AG04450 (cell line): Measurements from ENCODE around the gene GPR150. TPM values are rescaled to one million over a fixed set of nuclear protein-coding genes. Genes with fewer than 3 reads are reported as not detected.

Experiments used
- CTCF ChIA-PET: fragments of 300-600, 350-600 bp; formaldehyde crosslinking; extraction: SDS; loops from one replicate; lab custom pipeline; 2022; ENCODE audit warnings: antibody characterized with exemption, inconsistent platforms; lab: Charles Lee
- POLR2A ChIA-PET: fragments of 350-600 bp; formaldehyde crosslinking; extraction: SDS; loops from one replicate; lab custom pipeline; 2021; ENCODE audit warnings: antibody characterized with exemption, inconsistent platforms; lab: Yijun Ruan, JAX
- DNase-seq: peaks from one replicate; pipeline ENCODE4 v3.0.0-alpha.2; 2011; ENCODE audit warnings: low read depth, low spot score
- H3K27ac ChIP-seq: one replicate; pipeline ENCODE4 v1.5.1; 2012; ENCODE audit warnings: low read depth, low read length, control low read depth
- H3K27me3 ChIP-seq: one replicate; pipeline ENCODE4 v1.6.0; 2012; ENCODE audit warnings: low read length; ENCODE audit not compliant: control insufficient read depth, insufficient read depth
- H3K4me3 ChIP-seq: 2 replicates; pipeline ENCODE4 v1.5.1; 2011; ENCODE audit warnings: mild to moderate bottlenecking, low read depth, low read length, control low read depth
- H3K9me3 ChIP-seq: 2 replicates; pipeline ENCODE4 v1.5.1; 2012; ENCODE audit warnings: low read length; ENCODE audit not compliant: control insufficient read depth, insufficient read depth
- polyA plus RNA-seq: library from polyadenylated mRNA; depleted of rRNA; stranded (reverse); fragments of >200 nt; gene quantifications from 2 replicates; pipeline ENCODE4 v1.2.3, GENCODE V29; 2011
- TF ChIP-seq, protein P1 (sequence below): IDR thresholded peaks from 2 replicates; pipeline ENCODE4 v1.5.1; 2011; ENCODE audit warnings: low read depth, low read length, control low read depth, inconsistent platforms

GPR150 gene
- polyA plus RNA-seq, 1 experiment, result 0.17 TPM

DNA sequence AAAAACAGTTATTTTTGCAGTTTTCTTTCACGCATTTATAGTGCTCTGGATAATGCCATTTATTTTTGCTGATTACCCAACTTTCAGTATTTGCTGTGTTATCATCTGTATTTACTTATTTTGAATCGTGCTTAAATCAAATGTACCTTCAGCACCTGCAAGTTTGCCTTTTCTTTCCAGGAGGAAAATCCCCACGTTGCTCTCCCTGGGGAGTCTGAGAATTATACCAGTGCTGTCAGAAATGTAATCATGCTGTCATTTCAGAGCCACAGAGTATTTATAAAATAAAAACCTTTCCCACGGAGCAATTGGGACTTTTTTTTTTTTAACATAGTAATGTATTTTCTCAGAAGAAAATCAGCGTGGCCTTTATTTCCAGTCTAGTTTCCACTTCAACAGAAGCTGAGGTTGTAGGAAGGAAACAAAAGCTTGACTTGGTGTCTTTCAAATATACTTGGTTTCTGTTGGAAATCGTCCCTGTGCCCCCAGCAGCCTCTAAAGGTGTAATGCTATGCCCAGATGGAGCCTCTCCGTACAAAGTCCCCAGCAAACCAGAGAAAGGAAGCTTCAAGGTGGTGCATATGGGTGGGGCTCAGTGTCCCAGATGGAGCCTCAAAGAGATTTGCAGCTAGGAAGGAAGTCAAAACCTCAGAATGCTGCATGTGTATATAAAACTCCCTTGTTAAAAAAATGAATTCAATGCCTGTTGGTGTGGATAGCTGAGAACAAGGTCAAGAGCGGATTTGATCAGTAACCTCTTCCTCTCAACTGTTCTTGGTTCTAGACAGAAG, 2.1 kb downstream of the GPR150 start:
- CTCF ChIA-PET, result interaction anchor here (0.6 to 1.7 kb wide), 4 partner anchors 42 to 225 kb away, joined by 3 to 9 read pairs (median 5); no protein-coding TSS in a partner anchor
- Histone ChIP-seq H3K4me3 (no peak overlapping the region), H3K27ac (no peak overlapping the region), H3K27me3 (no peaks in the 10 kb centered on the region), H3K9me3 (no peaks in the 10 kb centered on the region)
- POLR2A ChIA-PET, result no interaction called here
- TF ChIP-seq, protein P1, sequence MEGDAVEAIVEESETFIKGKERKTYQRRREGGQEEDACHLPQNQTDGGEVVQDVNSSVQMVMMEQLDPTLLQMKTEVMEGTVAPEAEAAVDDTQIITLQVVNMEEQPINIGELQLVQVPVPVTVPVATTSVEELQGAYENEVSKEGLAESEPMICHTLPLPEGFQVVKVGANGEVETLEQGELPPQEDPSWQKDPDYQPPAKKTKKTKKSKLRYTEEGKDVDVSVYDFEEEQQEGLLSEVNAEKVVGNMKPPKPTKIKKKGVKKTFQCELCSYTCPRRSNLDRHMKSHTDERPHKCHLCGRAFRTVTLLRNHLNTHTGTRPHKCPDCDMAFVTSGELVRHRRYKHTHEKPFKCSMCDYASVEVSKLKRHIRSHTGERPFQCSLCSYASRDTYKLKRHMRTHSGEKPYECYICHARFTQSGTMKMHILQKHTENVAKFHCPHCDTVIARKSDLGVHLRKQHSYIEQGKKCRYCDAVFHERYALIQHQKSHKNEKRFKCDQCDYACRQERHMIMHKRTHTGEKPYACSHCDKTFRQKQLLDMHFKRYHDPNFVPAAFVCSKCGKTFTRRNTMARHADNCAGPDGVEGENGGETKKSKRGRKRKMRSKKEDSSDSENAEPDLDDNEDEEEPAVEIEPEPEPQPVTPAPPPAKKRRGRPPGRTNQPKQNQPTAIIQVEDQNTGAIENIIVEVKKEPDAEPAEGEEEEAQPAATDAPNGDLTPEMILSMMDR, result no peak
- no peak for DNase-seq

DNA sequence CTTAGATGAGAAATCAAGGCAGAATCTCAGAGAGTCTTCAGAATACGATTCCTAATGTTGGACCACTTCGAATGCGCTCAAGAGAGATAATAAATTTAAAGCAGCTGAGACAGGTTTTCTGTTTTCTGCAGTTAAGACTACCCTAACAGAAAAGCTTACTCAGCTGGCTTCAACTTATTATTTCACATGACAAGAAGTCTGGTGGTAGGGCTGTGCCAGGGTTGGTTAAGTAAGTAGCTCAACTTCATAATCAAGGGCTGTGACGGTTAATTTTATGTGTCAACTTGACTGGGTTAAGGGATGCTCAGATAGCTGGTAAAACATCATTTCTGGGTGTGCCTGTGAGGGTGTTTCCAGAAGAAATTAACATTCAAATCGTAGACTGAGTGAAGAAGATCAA, 3.8 kb downstream of the GPR150 start:
- TF ChIP-seq, protein P1, result no peak
- ChIA-PET POLR2A (interaction anchor here (1.2 kb wide), 1 partner anchor 8 kb away, joined by 3 read pairs; no protein-coding TSS in a partner anchor), CTCF (interaction anchor here (0.6 to 1.7 kb wide), 2 partner anchors 41 to 236 kb away, joined by 5 to 9 read pairs; no protein-coding TSS in a partner anchor)
- Histone ChIP-seq H3K27ac (no peak overlapping the region), H3K4me3 (no peak overlapping the region), H3K27me3 (no peaks in the 10 kb centered on the region), H3K9me3 (no peaks in the 10 kb centered on the region)
- DNase-seq, result no peak

DNA sequence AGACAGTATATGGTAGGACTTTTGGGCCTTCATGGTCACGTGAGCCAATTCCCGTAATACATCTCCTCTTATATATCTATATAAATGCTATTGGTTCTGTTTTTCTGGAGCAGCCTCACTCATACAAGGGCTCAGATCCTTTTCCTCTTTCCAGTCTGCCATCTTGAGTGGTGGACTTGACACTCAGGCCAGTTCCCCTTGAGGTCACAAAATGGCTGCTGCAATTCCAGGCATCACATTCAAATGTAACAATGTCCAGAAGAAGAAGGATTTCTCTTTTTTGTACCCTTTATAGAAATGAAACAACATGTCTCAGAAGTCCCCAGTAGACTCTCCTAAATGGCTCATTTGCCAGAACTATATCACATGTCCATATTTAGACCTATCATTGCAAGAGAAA, 4.5 kb downstream of the GPR150 start:
- H3K9me3 ChIP-seq, result no peaks in the 10 kb centered on the region
- DNase-seq, result no peak
- no peak overlapping the region for H3K4me3 ChIP-seq
- CTCF ChIA-PET, result no interaction called here
- no peaks in the 10 kb centered on the region for H3K27me3 ChIP-seq
- POLR2A ChIA-PET, result no interaction called here
- no peak overlapping the region for H3K27ac ChIP-seq
- TF ChIP-seq, protein P1, result no peak

DNA sequence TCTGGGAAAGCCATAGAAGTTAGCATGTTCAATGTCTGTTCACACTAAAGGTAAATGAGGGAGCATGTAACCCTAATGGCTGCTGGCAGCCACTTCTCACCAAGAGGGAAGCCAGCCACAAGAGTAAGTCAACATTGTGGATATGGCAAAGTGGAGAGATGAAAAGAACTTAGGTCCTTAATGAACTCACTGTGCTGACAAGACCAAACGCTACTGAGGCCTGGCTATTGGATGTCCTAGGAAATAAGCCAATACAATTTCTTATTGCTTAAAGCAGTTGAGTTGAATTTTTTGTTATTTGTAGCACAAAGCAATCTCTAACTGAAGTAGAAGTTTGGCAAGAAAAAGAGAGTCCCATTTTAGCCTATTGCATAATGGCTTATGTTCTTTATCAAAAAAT, 6.8 kb downstream of the GPR150 start:
- Histone ChIP-seq H3K27me3 (no peaks in the 10 kb centered on the region), H3K4me3 (no peak overlapping the region), H3K27ac (no peak overlapping the region), H3K9me3 (no peaks in the 10 kb centered on the region)
- ChIA-PET POLR2A (no interaction called here), CTCF (interaction anchor here (1.9 kb wide), 1 partner anchor 37 kb away, joined by 4 read pairs; no protein-coding TSS in a partner anchor)
- TF ChIP-seq, protein P1, result no peak
- no peak for DNase-seq
